NCI-H2196 (cell line): Measurements from ENCODE around the gene BBS9.
A peak's percentile ranks its signal among the peaks of the same experiment; 100 is the strongest.
"Not testable (repeated sequence)": the region's sequence is repeated elsewhere in the genome, so short reads cannot be mapped to it uniquely, and the experiment has no call there.

Experiments
- DNase-seq: peaks from one replicate; lab custom pipeline; 2025; ENCODE audit not compliant: unreplicated experiment; lab: John Stamatoyannopoulos, UW

The BBS9 gene

GRCh38 chr7:33128990-33129805 lies at the start of gene BBS9:
TSS of gene BBS9 (plus strand) at chr7:33129564. CDS start at chr7:33146253, 16,689 bp downstream.
- DNase-seq = peak; percentile 99

DNA sequence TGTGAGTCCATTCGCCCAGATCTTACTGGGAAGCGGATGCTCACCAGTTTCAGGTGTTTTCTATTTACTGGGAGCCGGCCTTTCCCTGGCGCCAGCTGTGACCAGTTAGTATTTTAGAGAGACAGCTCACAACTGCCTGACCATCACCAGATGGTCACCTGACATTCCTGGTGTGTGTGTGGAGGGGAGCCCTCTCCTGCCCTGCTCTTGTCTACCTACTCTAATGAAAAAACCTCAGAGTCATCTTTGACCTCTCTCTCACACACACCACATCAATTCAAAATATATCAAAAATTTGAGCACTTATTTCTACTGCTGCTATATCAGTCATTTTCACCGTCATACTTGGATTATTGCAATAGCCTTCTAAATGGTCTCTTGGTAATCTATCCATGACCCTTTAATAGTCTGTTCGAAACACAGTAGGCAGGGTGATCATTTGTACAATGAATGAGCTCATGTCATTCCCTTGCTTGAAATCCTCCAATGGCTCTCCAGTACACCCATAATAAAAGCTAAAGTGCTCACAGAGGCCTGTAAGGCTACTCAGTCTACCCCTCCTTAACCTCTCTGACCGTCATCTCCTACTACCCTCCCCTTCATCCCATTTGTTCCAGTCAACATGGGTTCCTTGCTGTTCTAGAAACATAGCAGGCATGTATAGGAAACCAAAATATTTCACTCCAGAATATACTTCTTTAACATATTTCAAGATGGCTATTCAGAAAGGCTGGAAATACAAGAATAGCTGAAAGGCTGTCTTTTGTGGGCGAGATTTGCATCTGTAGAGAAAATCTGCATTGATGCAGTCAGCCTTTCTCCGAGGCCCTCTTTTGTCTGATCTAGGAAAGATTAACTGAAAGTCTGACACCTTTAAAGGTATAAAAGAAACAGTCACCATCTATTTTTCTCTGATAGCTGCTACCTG lies 49.3 kb upstream of the BBS9 start:
- DNase-seq = no peak

DNA sequence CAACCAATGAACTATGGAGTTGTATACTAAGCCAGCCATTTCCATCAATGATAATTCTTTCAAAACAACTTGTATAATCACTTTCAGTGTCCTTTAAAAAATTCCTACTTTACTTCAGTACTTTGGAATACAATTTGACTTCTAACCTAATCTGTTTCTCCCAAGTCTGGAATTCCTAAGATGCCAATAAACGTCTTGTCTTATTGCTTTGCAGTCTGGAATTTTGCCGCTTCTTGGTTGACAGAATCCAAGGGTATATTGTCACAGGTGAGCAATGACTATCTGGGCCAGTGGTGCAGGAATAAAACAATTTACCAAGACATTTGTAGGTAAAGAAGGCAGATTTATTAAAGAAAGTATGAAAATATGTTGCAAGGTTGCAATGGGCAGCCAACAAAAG lies 42.0 kb upstream of the BBS9 start:
- no peak for DNase-seq

DNA sequence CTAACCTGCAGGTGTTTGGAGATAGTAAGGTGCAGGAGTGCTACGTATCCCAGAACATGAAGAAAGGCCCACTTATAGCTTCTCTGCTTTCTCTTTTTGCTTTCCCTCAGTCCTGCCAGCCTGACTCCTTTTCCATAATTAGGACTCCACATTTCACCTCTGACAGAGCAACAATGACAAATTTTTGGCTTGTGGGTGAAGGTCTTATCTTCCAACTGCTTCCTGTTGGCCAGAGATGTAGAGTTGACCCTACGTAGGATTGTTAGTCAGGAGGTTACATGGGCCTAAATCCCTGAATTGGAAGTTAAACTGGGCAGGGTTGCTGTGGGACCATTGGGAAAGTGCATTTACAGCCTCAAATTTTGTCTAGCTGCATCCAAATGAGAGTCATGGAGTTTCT lies 41.5 kb upstream of the BBS9 start:
- no peak for DNase-seq

DNA sequence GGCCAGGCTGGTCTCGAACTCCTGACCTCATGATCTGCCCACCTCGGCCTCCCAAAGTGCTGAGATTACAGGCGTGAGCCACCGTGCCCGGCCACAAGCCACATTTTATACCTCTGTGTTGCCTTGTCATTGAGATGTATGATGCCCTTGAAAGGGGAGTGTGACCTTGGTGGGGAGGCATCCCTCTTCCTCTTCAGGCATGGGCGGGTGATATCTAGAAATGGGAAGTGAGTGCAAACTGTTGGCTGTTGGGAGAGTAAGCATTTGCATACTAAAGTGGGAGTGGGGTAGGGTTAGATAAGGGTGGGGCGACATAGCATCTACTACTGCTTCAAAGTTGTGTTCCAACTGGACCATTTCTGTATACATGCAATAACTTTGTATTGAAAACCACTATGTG lies 40.2 kb upstream of the BBS9 start:
- DNase-seq = no peak

DNA sequence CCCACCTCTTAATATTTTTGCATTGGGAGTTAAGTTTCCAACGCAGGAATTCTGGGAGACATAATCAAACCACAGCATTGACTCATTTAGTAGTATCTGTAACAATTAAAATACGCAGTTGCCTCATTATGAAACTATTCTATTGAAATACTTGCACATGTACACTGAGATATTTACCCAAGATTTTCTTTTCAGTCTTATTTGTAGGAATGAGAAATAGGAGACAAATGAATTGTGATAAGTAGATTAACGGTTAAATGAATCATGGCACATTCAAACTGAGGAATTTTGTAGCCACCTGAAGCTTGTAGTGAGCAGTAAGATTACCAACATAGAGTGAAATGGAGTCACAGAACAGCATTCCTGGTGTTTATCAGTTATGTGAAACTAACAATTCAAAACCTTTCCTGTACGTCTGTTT lies 38.2 kb upstream of the BBS9 start:
- DNase-seq = no peak

DNA sequence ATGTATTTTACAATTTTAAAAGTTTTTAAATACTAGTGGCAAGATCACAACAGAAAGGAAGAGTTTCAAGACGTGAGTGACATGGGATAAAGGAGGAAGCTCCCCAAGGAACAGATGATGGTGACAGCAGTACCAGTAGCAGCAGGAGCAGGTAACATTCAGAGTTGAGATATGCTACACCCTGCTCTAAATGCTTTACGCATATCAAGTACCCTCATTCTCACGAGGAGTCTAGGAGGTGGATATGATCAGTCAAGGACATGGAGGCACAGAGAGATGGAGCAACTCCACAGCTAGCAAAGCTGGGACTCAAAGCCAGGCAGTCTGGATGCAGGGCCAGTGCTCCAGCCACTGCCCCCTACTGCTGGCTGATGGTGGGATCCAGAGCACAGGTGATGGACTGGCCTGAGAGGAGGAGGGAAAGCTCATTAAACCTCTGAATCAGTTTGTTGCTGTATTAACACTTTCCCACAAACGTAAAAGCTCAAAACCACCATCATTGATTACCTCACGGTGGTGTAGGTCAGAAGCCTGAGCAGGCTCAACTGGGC lies 37.6 kb upstream of the BBS9 start:
- no peak for DNase-seq

DNA sequence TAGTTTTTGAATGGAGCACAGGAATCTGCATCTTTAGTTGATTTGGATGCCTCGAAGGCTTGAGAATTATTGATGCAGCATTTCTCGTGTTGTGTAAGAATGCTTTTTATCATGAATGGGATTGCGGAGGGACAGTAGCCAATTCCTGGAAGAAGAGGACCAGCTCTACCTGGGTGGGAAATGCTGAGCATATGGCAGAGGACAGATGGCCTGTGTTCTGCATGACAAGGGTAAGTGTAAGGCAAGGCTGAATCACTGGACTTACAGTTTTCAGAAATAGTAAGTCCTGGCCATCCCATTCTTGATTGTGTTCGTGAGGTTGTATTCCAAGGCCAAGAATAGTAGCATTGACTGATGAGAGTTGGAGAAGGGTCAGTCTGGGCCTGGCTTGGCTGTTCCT lies 36.1 kb upstream of the BBS9 start:
- no peak for DNase-seq

DNA sequence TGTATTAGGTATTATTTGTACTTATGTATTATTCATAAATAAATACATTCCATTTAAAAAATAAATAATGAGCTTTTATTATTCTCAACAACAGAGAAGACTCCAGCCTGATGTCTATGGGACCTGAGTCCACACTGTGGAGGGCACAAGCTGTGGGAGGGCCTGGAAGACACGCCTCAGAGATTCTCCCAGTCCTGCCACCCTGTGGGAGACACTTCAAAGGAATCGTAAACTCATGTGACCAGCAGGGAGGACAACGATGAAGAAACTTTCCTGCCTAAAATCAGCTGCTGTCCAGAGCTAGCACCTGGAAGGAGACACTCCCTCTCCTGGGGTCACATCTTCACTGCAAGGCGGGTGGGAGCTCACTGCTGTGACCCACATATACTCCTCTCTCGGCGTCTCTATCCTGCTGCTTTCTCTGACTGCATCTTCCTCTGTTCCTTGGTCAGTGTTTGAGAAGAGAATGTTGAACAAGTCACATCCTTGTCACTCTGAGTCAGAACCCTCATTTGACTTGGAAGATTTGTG lies 34.6 kb upstream of the BBS9 start:
- DNase-seq = not testable (repeated sequence)

DNA sequence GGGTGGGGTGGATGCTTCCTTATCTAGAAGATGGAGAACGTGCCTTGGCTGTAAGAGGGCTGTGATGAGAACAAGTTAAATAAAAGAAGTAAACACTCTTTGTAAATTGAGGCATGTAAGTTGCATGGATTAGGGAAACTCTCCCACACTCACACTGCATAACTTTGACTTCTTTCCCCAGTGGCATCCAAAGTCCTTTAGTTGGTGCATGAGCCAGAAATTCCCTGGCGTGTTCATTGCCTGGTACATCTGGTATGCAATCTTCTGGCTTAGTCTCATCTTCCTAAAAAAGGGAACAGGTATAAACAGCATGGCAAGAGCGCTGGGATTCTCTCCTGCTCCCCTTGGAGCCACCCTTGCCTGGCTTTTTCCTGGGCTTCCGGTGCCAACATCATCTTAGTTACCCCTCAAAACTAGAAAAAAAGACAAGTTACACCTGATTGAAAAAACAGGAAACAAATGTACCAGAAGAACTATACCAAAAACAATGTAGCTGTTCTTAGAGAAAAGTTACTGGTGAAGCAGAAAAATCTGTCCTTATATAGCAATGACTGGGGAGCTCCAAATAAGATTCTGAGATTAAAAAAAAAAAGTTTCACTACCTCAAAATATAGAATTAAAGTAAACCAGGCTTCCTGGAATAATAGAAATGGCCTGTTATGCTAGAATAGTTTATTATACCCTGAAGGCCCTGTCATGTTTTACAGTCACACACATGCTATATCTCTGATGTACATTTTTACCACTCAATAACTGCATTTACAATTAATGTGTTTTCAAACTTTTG lies 30.0 kb upstream of the BBS9 start:
- DNase-seq = no peak

GRCh38 chr7:33100770-33101169 lies 28.6 kb upstream of the BBS9 start:
- no peak for DNase-seq

GRCh38 chr7:33101906-33102305 lies 27.5 kb upstream of the BBS9 start:
- DNase-seq = no peak

- DNase-seq = no peak
Measured at GRCh38 chr7:33107136-33108066, 22.0 kb upstream of the BBS9 start.

DNA sequence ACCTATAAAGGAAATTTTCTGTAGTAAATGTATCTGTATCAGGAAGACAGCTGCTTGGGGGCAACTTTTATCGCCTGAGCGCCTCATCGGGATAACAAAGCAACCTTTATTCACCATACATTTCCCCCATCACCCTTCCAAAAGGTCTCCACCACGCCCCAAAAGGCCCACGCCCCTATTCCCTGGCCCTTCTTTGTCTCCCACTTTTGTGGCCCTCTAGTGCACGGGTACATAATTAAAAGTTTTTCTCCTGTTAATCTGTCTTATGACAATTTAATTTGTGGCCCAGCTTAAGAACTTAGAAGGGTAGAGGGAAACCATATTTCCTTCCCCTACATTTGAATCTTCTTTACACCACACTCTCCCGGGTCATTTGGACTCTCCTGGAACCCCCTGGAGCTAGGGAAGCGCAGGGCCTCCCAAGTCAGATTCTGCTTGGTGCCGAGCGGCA lies 20.8 kb upstream of the BBS9 start:
- no peak for DNase-seq

DNA sequence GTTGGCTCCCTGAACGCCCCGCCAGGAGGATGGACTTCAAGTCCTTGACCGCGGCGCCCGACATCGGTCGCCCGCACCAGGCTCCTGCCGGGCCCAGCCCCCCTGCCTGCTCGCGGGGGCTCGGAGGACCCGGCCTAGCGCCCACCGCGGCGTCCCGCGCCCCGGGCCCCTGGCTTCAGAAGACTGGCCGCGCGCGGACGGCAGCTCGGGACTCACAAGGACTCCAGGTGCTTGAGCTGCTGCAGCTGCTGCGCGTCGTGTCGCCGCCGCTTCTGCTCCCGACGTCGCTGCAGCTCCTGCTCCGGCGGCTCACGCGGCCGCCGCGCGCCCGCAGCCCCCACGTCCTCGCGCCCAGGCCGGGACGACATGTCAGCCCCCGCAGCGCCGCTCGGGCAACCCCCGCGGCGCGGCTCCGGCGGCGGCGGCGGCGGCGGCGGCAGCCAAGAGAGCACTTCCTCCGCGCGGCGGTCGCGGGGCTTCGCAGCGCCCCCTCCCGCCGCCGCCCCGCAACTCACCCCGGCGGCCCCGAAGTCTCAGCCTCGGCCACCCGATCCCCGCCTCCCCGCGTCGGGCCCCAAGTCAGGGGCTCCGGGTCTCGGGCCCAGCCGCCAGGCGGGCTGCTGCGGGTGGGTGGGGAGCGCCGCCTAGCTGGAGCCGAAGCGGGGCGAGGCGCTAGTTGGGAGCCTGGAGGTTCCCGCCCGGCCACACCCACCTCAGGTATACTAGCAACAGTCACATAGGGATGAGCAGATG lies 20.2 kb upstream of the BBS9 start, which contains the start of gene RP9:
TSS of gene RP9 (minus strand) at position 400 of the 753 bp plus-strand sequence. CDS start at position 368, 32 bp downstream.
- DNase-seq = peak; percentile 70

DNA sequence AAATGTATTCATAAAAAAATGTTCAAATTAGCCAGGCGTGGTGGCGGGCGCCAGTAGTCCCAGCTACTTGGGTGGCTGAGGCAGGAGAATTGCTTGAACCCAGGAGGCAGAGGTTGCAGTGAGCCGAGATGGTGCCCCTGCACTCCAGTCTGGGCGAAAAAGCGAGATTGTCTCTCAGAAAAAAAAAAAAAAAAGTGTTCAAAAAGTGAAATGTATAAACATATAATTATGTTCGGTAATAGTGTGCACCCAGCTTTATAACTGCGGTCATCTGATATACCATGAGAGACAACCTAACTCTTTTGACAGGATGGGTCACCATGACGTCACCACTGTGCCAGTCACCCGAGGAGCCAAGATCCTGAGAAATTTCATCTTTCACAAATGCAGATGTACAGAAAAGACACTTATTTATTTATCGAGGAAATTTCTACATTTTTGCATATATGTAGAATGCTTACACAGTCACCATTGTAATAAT lies 19.6 kb upstream of the BBS9 start:
- DNase-seq = no peak

DNA sequence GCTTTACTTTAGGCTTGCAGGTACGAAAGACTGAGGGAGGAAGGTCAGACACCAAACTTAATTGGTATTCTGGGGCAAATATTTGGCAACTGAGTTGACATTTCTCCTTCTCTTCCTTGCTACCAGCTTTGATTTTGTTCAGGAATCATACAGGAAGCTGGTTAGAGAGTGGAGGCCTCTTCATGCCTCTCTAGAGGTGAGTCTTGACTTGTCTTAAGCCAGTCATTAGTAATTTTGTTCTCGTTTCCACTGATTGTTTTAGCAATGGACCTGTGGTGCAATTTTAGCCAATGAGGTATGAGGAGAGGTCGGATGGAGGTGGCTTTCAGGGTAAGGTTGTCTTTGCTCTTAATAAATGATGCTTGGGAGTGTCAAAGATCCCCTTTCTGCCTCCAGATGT lies 17.8 kb upstream of the BBS9 start:
- DNase-seq = no peak

GRCh38 chr7:33114976-33115375 lies 14.4 kb upstream of the BBS9 start:
- DNase-seq = no peak

DNA sequence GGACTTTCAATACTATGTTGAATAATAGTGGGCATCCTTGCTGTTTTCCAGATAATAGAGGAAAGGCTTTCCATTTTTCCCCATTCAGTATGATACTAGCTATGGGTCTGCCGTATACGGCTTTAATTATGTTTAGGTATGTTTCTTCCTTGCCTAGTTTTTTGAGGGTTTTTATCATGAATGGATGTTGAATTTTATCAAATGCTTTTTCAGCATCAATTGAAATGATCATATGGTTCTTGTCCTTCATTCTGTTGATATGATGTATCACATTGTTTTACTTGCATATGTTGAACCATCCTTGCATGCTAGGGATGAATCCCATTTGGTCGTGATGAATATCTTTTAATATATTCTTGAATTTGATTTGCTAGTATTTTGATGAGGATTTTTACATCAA lies 11.0 kb upstream of the BBS9 start:
- DNase-seq = no peak
